K562 (cell line): Measurements from ENCODE around the gene NYNRIN. TPM values are rescaled to one million over a fixed set of nuclear protein-coding genes. Genes with fewer than 3 reads are reported as not detected.

Experiments used
- C11orf30 ChIP-seq: fragments of 450-650 bp; IDR thresholded peaks from 2 replicates; pipeline ENCODE4 v1.6.1; 2016; ENCODE audit warnings: low read depth, mild to moderate bottlenecking
- CBFA2T3 ChIP-seq: fragments of 450-650 bp; IDR thresholded peaks from 2 replicates; pipeline ENCODE4 v1.6.1; 2017
- GABPA ChIP-seq: fragments of 200-800 bp; sonication (Bioruptor generic); conservative IDR thresholded peaks from 2 replicates; pipeline ENCODE4 v1.6.1; 2016; ENCODE audit warnings: low read depth, missing genetic modification characterization, missing compliant biosample characterization
- GABPB1 ChIP-seq: sonication (generic); formaldehyde crosslinking; IDR thresholded peaks from 2 replicates; pipeline ENCODE4 v1.8.0; 2022; ENCODE audit warnings: mild to moderate bottlenecking, missing genetic modification reagents
- GTF2F1 ChIP-seq: IDR thresholded peaks from 2 replicates; pipeline ENCODE4 v1.6.1; 2011; ENCODE audit warnings: low read depth, low read length, improper control_type of control experiment
- HMG20A ChIP-seq: fragments of 450-650 bp; formaldehyde crosslinking; conservative IDR thresholded peaks from 2 replicates; pipeline ENCODE4 v1.4.0; 2020; ENCODE audit warnings: mild to moderate bottlenecking, mixed read lengths
- HNRNPL ChIP-seq: fragments of 200-400 bp; formaldehyde crosslinking; IDR thresholded peaks from 2 replicates; pipeline ENCODE4 v1.6.1; 2017; ENCODE audit warnings: low read depth, mild to moderate bottlenecking, low read length
- KAT8 ChIP-seq: fragments of 450-650 bp; IDR thresholded peaks from 2 replicates; pipeline ENCODE4 v1.6.1; 2016; ENCODE audit warnings: low read depth, mild to moderate bottlenecking
- MAZ ChIP-seq, 2 experiments: fragments of 450-650 bp in 1 of 2; sonication (generic) in 1 of 2; formaldehyde crosslinking; IDR thresholded peaks in 1 of 2; conservative IDR thresholded peaks in 1 of 2; 2 replicates each; pipeline versions ENCODE4 v1.4.0 to v1.5.0; 2020; ENCODE audit warnings: mild to moderate bottlenecking in 1 of 2, missing genetic modification reagents in 1 of 2
- MBD2 ChIP-seq: sonication (generic); IDR thresholded peaks from 2 replicates; pipeline ENCODE4 v1.6.1; 2016; ENCODE audit warnings: low read depth, borderline replicate concordance
- NFIC ChIP-seq: fragments of 450-650 bp; IDR thresholded peaks from 2 replicates; pipeline ENCODE4 v1.6.1; 2017; ENCODE audit warnings: mild to moderate bottlenecking, inconsistent platforms
- PHTF2 ChIP-seq: fragments of 250-450 bp; sonication (Bioruptor Pico); IDR thresholded peaks from 2 replicates; pipeline ENCODE4 v1.5.0; 2021; ENCODE audit warnings: mild to moderate bottlenecking
- POLR2G ChIP-seq: fragments of 200-400 bp; formaldehyde crosslinking; IDR thresholded peaks from 2 replicates; pipeline ENCODE4 v1.6.1; 2017; ENCODE audit warnings: low read depth, mild to moderate bottlenecking, antibody characterized with exemption, low read length, moderate library complexity
- PTBP1 ChIP-seq: fragments of 200-400 bp; formaldehyde crosslinking; IDR thresholded peaks from 2 replicates; pipeline ENCODE4 v1.6.1; 2017; ENCODE audit warnings: low read depth, low read length
- PYGO2 ChIP-seq: fragments of 450-650 bp; IDR thresholded peaks from 2 replicates; pipeline ENCODE4 v1.6.1; 2016; ENCODE audit warnings: mild to moderate bottlenecking, missing genetic modification characterization, moderate library complexity, missing compliant biosample characterization
- RBM17 ChIP-seq: fragments of 200-400 bp; formaldehyde crosslinking; IDR thresholded peaks from 2 replicates; pipeline ENCODE4 v1.6.1; 2017; ENCODE audit warnings: low read depth, mild to moderate bottlenecking, low read length, borderline replicate concordance
- RCOR1 ChIP-seq, 2 experiments: IDR thresholded peaks; 2 replicates each; pipeline ENCODE4 v1.6.1; 2012; ENCODE audit warnings: low read depth in 2 of 2, low read length in 2 of 2, borderline replicate concordance in 1 of 2, improper control_type of control experiment in 1 of 2
- TAF7 ChIP-seq: fragments of 450-650 bp; IDR thresholded peaks from 2 replicates; pipeline ENCODE4 v1.6.1; 2016; ENCODE audit warnings: missing genetic modification characterization, missing compliant biosample characterization
- ZFP30 ChIP-seq: fragments of 250-450 bp; sonication (Bioruptor Pico); IDR thresholded peaks from 2 replicates; pipeline ENCODE4 v1.8.0; 2022; ENCODE audit warnings: moderate library complexity, mild to moderate bottlenecking, inconsistent platforms, borderline replicate concordance
- ZFP36 ChIP-seq: fragments of 150-350 bp; IDR thresholded peaks from 2 replicates; pipeline ENCODE4 v1.6.1; 2018; ENCODE audit warnings: low read length, low read depth; ENCODE audit not compliant: partially characterized antibody
- ZNF830 ChIP-seq: fragments of 250-450 bp; sonication (Bioruptor Pico); IDR thresholded peaks from 2 replicates; pipeline ENCODE4 v1.5.0; 2021; ENCODE audit warnings: mild to moderate bottlenecking
- polyA plus RNA-seq, 8 experiments: library from polyadenylated mRNA; depleted of rRNA in 4 of 8; stranded (reverse) in 5 of 8; unstranded in 3 of 8; fragments of >200 nt; fragmentation: Nextera tagmentation in 2 of 8; fragmentation: Illumina TruSeq in 1 of 8; extraction: Ambion mirVana in 2 of 8; extraction: Trizol in 1 of 8; gene quantifications; 2 replicates each; pipeline versions ENCODE4 v1.2.1 to v1.2.3, GENCODE V29; 2011 to 2014; ENCODE audit warnings: inconsistent platforms in 1 of 8, missing spikeins in 1 of 8
- total RNA-seq, 7 experiments: library from RNA; depleted of rRNA in 6 of 7; stranded (reverse); fragments of >200 nt in 6 of 7; fragmentation: Illumina TruSeq in 2 of 7; extraction: Trizol in 2 of 7; gene quantifications; 2 replicates each; pipeline versions ENCODE4 v1.2.1 to v1.2.3, GENCODE V29; 2011 to 2021; ENCODE audit warnings: low replicate concordance in 1 of 7
- TF ChIP-seq, protein P1 (sequence below): sonication (generic); formaldehyde crosslinking; IDR thresholded peaks from 2 replicates; pipeline ENCODE4 v1.8.1; 2023; ENCODE audit warnings: mild to moderate bottlenecking, missing genetic modification reagents
- TF ChIP-seq, protein P2 (sequence below): fragments of 450-650 bp; formaldehyde crosslinking; IDR thresholded peaks from 2 replicates; pipeline ENCODE4 v1.4.0; 2020; ENCODE audit warnings: mild to moderate bottlenecking, moderate library complexity
- TF ChIP-seq, protein P3 (sequence below): fragments of 450-650 bp; IDR thresholded peaks from 2 replicates; pipeline ENCODE4 v1.6.1; 2016

NYNRIN gene
- total and polyA plus RNA-seq, 9 of the 15 experiments (the other 6 are each of a cell fraction or from before 2014, with no cell fraction given), result 0.04 to 1.2 (median 0.28) TPM

DNA sequence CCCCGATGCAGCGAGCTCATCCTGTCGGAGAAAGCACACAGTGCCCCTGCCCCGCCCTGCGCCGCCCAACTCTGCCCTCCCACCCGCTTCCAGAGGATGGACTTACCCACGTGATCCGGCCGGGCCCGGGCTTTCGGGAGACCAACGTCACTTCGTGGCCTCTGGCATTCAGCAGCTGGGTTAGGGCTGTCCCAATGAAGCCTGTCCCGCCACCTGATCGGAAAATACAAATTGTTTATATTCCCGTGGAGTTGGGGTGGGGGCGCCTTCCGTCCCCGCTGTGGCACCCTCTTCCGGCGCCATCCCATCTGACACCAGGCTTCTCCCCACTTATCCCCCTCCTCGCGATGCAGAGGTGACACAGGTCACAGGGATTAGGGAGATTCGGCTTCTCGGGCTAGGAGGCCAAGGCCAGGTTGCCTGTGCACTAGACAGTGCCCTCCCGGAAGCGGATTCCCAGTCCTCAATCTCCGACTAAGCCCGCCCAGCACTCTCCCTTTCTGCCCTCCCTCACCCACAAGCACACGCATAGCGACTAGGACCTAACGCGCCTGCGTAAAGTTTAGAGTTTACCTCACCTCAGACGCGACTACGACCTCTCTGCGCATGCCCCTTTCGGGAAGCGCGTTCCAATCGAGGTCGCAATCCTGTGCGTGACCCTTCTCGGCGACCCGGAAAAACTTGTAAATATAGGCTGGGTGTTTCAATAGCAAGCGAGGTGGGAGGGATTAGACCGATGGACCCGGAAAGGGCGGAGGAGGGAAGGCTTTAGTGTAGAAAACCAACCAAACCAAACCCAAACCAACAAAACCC is 43.6 kb downstream of the NYNRIN start, which contains the start of gene SDR39U1 (continued):
- TF ChIP-seq, protein P1, sequence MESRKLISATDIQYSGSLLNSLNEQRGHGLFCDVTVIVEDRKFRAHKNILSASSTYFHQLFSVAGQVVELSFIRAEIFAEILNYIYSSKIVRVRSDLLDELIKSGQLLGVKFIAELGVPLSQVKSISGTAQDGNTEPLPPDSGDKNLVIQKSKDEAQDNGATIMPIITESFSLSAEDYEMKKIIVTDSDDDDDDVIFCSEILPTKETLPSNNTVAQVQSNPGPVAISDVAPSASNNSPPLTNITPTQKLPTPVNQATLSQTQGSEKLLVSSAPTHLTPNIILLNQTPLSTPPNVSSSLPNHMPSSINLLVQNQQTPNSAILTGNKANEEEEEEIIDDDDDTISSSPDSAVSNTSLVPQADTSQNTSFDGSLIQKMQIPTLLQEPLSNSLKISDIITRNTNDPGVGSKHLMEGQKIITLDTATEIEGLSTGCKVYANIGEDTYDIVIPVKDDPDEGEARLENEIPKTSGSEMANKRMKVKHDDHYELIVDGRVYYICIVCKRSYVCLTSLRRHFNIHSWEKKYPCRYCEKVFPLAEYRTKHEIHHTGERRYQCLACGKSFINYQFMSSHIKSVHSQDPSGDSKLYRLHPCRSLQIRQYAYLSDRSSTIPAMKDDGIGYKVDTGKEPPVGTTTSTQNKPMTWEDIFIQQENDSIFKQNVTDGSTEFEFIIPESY (CRISPR knock-in tag), result no peak
- TF ChIP-seq PTBP1 (no peak), PHTF2 (no peak), CBFA2T3 (no peak), TAF7 (tag) (peak; percentile 57), GABPA (tag) (peak; percentile 96), RCOR1 (IDR thresholded peaks at IDR 0.05; ENCODE audit: borderline replicate concordance in 1 of 2, low read depth in 2 of 2, low read length in 2 of 2) (0 out of 4 replicates have a peak, but pooled peaks of 1 of the 2 experiments have one; percentile 1), C11orf30 (peak; percentile 91), MAZ (CRISPR knock-in tag; conservative IDR thresholded peaks at IDR 0.05 in 1 of 2, IDR thresholded peaks at IDR 0.05 in 1 of 2) (0 out of 4 replicates have a peak, but pooled peaks of 1 of the 2 experiments have one; percentile 9), GTF2F1 (0 out of 2 replicates have a peak, but pooled peaks have one; percentile 18), RBM17 (no peak), PYGO2 (tag) (no peak), NFIC (no peak), ZFP30 (no peak), ZNF830 (CRISPR knock-in tag) (no peak), GABPB1 (peak; percentile 96), KAT8 (no peak), POLR2G (peak; percentile 80), HMG20A (CRISPR knock-in tag) (no peak), ZFP36 (no peak), HNRNPL (no peak), MBD2 (no peak; the same call in 1 of the 2 replicates)
- TF ChIP-seq, protein P2, sequence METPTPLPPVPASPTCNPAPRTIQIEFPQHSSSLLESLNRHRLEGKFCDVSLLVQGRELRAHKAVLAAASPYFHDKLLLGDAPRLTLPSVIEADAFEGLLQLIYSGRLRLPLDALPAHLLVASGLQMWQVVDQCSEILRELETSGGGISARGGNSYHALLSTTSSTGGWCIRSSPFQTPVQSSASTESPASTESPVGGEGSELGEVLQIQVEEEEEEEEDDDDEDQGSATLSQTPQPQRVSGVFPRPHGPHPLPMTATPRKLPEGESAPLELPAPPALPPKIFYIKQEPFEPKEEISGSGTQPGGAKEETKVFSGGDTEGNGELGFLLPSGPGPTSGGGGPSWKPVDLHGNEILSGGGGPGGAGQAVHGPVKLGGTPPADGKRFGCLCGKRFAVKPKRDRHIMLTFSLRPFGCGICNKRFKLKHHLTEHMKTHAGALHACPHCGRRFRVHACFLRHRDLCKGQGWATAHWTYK, result no peak
- TF ChIP-seq, protein P3, sequence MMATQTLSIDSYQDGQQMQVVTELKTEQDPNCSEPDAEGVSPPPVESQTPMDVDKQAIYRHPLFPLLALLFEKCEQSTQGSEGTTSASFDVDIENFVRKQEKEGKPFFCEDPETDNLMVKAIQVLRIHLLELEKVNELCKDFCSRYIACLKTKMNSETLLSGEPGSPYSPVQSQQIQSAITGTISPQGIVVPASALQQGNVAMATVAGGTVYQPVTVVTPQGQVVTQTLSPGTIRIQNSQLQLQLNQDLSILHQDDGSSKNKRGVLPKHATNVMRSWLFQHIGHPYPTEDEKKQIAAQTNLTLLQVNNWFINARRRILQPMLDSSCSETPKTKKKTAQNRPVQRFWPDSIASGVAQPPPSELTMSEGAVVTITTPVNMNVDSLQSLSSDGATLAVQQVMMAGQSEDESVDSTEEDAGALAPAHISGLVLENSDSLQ, result no peak; the same call in 1 of the 2 replicates
